ES-I3 (cell line): ENCODE measurements around the gene ADGRF1.

Experiments used
- H3K36me3 ChIP-seq: 2 replicates; pipeline ENCODE4 v1.6.1; 2013; ENCODE audit warnings: mild to moderate bottlenecking, low read length, control low read depth, moderate library complexity; ENCODE audit not compliant: insufficient read depth
- H3K4me1 ChIP-seq: 2 replicates; pipeline ENCODE4 v1.6.1; 2013; ENCODE audit warnings: mild to moderate bottlenecking, control low read depth, low read length; ENCODE audit not compliant: insufficient read depth
- H3K9ac ChIP-seq: 2 replicates; pipeline ENCODE4 v1.6.1; 2013; ENCODE audit warnings: low read depth, mild to moderate bottlenecking, low read length, moderate library complexity
- H3K9me3 ChIP-seq: 2 replicates; pipeline ENCODE4 v1.6.1; 2013; ENCODE audit warnings: mild to moderate bottlenecking, low read length, moderate library complexity; ENCODE audit not compliant: control insufficient read depth, insufficient read depth

ADGRF1 gene

GRCh38 chr6:46963626-46964025, 78.5 kb downstream of the ADGRF1 start:
- Histone ChIP-seq H3K9me3 (no peaks in the 10 kb centered on the region), H3K36me3 (no peaks in the 10 kb centered on the region), H3K4me1 (peaks cover 8% of the 10 kb centered on the region; the same call in 1 of the 2 replicates), H3K9ac (no peak overlapping the region)

GRCh38 chr6:46963039-46963438, 79.1 kb downstream of the ADGRF1 start:
- Histone ChIP-seq H3K36me3 (no peaks in the 10 kb centered on the region), H3K9ac (no peak overlapping the region), H3K9me3 (no peaks in the 10 kb centered on the region), H3K4me1 (peaks cover 8% of the 10 kb centered on the region; the same call in 1 of the 2 replicates)

DNA sequence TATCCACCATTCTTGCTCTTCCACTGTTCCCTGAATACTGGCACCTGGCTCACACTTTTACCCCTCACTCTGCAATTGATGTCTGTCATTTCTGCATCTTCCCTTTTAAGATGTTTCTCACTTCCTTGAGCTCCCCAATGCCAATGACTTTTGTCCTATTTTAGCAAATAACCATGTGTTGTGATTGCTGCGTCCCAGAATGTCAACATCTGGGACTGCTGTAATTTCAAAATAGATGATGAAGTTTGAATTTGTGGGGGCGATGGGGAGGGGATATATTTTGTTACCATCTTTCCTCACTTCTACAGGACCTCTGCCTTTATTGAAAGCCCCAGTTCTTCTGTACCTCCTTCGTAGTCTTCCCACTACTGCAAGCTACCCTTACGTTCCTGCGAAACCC, 80.4 kb downstream of the ADGRF1 start:
- no peaks in the 10 kb centered on the region for H3K36me3 ChIP-seq
- no peak overlapping the region for H3K9ac ChIP-seq
- H3K4me1 ChIP-seq = peaks cover 11% of the 10 kb centered on the region

DNA sequence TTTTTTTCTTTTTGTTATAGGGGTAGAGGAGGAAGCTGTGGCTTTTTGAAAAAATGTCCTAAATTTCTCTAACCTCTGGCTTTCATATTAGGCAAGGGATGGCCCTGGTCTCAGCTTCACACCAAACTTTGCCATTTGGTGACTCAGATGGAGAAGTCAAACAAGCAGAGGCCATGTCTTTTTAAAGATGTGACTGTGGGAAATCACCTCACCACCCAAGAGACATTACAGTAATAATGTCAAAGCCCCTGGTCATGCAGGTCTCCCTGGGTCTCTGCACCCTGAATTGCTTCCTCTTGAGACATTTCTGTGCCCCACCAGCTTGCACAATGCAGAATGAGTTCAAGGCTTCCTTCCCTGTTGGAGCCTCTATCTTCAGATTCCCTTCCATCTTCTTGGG, 80.9 kb downstream of the ADGRF1 start:
- Histone ChIP-seq H3K4me1 (peaks cover 11% of the 10 kb centered on the region), H3K9me3 (no peaks in the 10 kb centered on the region), H3K36me3 (no peaks in the 10 kb centered on the region), H3K9ac (no peak overlapping the region)

More for the DNA sequence above, 80.4 kb downstream of the ADGRF1 start:
- no peaks in the 10 kb centered on the region for H3K9me3 ChIP-seq

DNA sequence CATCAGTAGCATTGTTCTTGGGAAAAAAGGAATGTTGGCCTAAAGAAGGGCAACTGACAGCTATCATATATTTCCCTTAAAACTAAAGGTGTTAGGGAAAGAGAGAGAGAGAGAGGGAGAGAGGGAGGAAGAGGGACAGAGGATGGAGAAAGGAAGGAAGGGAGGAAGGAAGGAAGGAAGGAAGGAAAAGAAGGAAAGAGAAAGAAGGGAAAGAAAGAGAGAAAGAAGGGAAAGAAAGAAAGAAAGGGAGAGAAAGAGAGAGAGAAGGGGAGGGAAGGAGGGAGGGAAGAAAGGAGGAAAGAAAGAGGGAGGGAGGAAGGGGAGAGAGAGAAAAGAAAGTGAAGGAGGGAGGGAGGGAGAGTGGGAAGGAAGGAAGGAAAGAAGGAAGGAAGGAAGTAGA, 82.7 kb downstream of the ADGRF1 start:
- Histone ChIP-seq H3K4me1 (peaks cover 11% of the 10 kb centered on the region), H3K36me3 (no peaks in the 10 kb centered on the region), H3K9me3 (no peaks in the 10 kb centered on the region), H3K9ac (no peak overlapping the region)

DNA sequence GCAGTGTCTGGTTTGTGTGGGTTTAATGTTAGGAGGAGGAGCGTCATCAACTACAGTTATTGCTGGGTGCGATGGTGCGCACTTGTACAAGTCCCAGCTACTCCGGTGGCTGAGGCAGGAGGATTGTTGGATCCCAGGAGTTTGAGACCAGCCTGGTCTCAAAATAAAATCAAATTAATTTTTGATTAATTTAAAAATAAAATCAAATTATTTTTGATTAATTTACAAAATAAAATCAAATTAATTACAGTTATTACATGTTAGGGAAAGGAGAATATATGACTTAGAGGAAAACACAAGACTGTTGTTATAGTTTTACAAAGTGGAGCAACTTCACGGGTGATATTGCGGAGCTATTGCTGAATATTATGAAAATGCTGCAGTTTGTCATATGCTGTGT, 85.7 kb downstream of the ADGRF1 start:
- no peaks in the 10 kb centered on the region for H3K9me3 ChIP-seq
- H3K9ac ChIP-seq = no peak overlapping the region
- H3K36me3 ChIP-seq = no peaks in the 10 kb centered on the region
- H3K4me1 ChIP-seq = peaks cover 3% of the 10 kb centered on the region; the same call in 1 of the 2 replicates

- Histone ChIP-seq H3K36me3 (no peaks in the 10 kb centered on the region), H3K9ac (no peak overlapping the region), H3K4me1 (peaks cover 3% of the 10 kb centered on the region; the same call in 1 of the 2 replicates), H3K9me3 (no peaks in the 10 kb centered on the region)
These were observed 87.2 kb downstream of the ADGRF1 start for GRCh38 chr6:46954837-46955451.

DNA sequence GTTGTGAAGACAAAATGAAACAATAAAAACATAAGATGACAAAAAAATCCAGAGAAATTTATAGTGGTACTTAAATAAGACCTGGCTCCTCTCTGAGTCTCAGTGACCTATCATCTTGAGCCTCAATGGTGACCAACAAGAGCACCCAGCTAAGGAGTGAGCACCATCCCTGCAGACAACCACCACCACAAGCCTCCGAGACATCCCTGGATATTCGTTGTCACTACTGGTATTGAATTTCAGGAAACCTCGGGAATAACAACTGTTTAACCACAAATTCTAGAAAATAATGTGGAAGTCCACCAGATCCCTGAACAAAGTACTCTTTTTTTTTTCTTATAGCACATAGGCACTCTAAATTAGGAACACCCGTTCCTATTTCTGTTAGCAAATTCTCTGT, 88.2 kb downstream of the ADGRF1 start:
- Histone ChIP-seq H3K4me1 (peaks cover 3% of the 10 kb centered on the region; the same call in 1 of the 2 replicates), H3K9ac (no peak overlapping the region), H3K36me3 (no peaks in the 10 kb centered on the region), H3K9me3 (no peaks in the 10 kb centered on the region)

- Histone ChIP-seq H3K4me1 (no peaks in the 10 kb centered on the region), H3K36me3 (no peaks in the 10 kb centered on the region)
These were observed 92.4 kb downstream of the ADGRF1 start for GRCh38 chr6:46949632-46950280.

GRCh38 chr6:46948699-46949098, 93.4 kb downstream of the ADGRF1 start:
- Histone ChIP-seq H3K9me3 (no peaks in the 10 kb centered on the region), H3K9ac (no peak overlapping the region), H3K36me3 (no peaks in the 10 kb centered on the region), H3K4me1 (no peaks in the 10 kb centered on the region)

More at GRCh38 chr6:46949632-46950280, 92.4 kb downstream of the ADGRF1 start:
- H3K9me3 ChIP-seq = no peaks in the 10 kb centered on the region
- H3K9ac ChIP-seq = no peak overlapping the region
